Measurements from ENCODE around the gene GPLD1. TPM values are rescaled to one million over a fixed set of nuclear protein-coding genes. Genes with fewer than 3 reads are reported as not detected.

GPLD1 gene
- total and polyA plus RNA-seq, 2 donors from 2014 or later, result 0.41 to 0.94 TPM

DNA sequence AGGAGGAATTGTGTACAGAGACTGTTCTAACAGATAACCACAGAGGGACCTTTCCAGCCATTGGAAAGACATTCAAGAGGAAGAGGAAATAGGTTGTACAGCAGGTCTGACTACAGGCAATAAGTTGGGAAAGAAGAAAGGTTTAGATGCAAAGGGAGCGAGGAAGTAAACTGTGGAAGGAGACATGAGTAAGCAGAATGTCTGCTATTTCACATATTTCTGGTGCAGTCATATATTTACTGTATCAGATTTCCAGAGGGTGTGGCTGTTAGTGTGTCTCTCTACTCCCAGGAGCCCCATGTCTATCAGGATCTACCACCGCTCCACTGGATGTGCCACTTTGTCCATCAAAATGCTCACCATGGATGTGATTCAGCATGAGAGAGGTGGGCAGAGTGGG lies 60.8 kb downstream of the GPLD1 start:
- Histone ChIP-seq H3K27ac (ENCODE audit: low read depth in 2 of 2, low read length in 2 of 2) (no peak overlapping the region), H3K4me3 (ENCODE audit: low read length in 3 of 3) (no peak overlapping the region), H3K9me3 (ENCODE audit: control insufficient read depth in 2 of 3, insufficient read depth in 1 of 3, low read length in 3 of 3) (no peaks in the 10 kb centered on the region), H3K27me3 (ENCODE audit: control insufficient read depth, insufficient read depth, low read length) (no peaks in the 10 kb centered on the region), H3K9ac (ENCODE audit: low read length in 3 of 3) (no peak overlapping the region), H3K4me1 (ENCODE audit: control insufficient read depth in 2 of 3, insufficient read depth in 2 of 3, low read depth in 1 of 3, low read length in 3 of 3) (no peaks in the 10 kb centered on the region), H3K36me3 (ENCODE audit: control insufficient read depth in 2 of 3, insufficient read depth in 3 of 3, low read length in 3 of 3) (peaks cover 0 to 21% (median 20%) of the 10 kb centered on the region in 3 donors)
- DNase-seq (no peak), FAIRE-seq (no peak)
- intact Hi-C loops (cut with DNase I), result no loop called here
- TF ChIP-seq, protein P1, sequence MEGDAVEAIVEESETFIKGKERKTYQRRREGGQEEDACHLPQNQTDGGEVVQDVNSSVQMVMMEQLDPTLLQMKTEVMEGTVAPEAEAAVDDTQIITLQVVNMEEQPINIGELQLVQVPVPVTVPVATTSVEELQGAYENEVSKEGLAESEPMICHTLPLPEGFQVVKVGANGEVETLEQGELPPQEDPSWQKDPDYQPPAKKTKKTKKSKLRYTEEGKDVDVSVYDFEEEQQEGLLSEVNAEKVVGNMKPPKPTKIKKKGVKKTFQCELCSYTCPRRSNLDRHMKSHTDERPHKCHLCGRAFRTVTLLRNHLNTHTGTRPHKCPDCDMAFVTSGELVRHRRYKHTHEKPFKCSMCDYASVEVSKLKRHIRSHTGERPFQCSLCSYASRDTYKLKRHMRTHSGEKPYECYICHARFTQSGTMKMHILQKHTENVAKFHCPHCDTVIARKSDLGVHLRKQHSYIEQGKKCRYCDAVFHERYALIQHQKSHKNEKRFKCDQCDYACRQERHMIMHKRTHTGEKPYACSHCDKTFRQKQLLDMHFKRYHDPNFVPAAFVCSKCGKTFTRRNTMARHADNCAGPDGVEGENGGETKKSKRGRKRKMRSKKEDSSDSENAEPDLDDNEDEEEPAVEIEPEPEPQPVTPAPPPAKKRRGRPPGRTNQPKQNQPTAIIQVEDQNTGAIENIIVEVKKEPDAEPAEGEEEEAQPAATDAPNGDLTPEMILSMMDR (IDR thresholded peaks at IDR 0.05; ENCODE audit: borderline replicate concordance, extremely low read depth, insufficient read depth), result no peak

DNA sequence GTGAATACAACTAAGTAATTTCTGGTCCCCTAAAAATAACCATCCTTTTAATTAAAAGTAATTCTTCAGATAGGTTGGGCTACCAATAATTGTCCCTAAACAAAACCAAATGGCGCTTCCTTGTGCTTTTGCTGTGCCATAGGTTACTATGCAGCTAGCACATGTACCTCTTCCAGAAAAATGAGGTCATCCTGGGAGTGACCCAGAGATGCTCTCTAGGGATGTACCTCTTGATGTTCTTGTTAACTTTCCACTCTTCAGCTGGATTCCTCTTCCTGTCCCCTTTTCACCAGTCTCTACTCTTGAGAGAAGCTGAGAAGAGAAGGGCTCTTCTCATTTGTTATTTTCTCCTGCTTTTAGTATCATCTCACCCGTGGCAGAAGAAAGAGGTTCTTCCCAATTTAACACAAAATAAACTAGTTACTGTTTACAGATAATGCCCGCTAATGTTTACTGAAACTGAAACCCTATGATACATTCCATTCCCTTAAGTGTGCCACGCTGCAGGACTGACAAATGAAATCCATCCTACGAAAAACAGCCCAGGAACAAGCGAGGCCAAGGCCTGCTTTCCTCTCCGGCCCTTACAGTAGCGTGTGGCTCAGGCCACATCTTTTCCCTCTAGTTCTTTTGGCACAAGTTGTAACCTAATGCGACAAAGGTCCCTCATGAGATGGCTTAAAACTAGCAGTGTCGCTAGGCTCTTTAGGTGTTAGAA lies 62.5 kb downstream of the GPLD1 start:
- DNase-seq (no peak), FAIRE-seq (no peak)
- no peaks in the 10 kb centered on the region for H3K4me1 ChIP-seq (ENCODE audit: control insufficient read depth in 2 of 3, insufficient read depth in 2 of 3, low read depth in 1 of 3, low read length in 3 of 3)
- no peak overlapping the region for H3K27ac ChIP-seq (ENCODE audit: low read depth in 2 of 2, low read length in 2 of 2)
- no peaks in the 10 kb centered on the region for H3K27me3 ChIP-seq (ENCODE audit: control insufficient read depth, insufficient read depth, low read length)
- H3K4me3 ChIP-seq (ENCODE audit: low read length in 3 of 3), result no peak overlapping the region
- TF ChIP-seq, protein P1 (IDR thresholded peaks at IDR 0.05; ENCODE audit: borderline replicate concordance, extremely low read depth, insufficient read depth), result no peak
- H3K9ac ChIP-seq (ENCODE audit: low read length in 3 of 3), result no peak overlapping the region
- intact Hi-C loops (cut with DNase I), result no loop called here
- peaks cover 0 to 38% (median 28%) of the 10 kb centered on the region in 3 donors for H3K36me3 ChIP-seq (ENCODE audit: control insufficient read depth in 2 of 3, insufficient read depth in 3 of 3, low read length in 3 of 3)
- H3K9me3 ChIP-seq (ENCODE audit: control insufficient read depth in 2 of 3, insufficient read depth in 1 of 3, low read length in 3 of 3), result no peaks in the 10 kb centered on the region

DNA sequence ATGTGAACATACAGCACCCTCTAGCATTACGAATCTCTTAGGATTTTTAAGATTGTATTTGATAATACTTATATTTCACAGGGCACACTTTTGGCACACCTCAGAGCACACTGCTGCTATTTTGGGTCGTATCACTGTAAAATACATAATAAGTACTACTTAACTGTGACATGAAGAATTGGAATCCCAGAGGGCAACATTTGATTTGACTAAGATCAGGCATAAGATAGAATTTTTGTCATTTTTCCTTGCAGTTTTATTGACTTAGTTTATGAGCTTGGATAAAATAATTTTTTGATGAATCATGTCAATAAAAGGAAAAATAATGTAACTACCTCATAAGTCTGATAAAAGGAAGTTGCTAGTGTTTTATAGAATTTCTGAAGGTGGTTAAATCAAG lies 64.3 kb downstream of the GPLD1 start:
- Histone ChIP-seq H3K9ac (ENCODE audit: low read length in 3 of 3) (no peak overlapping the region), H3K4me3 (ENCODE audit: low read length in 3 of 3) (no peak overlapping the region), H3K36me3 (ENCODE audit: control insufficient read depth in 2 of 3, insufficient read depth in 3 of 3, low read length in 3 of 3) (peaks cover 5 to 52% (median 34%) of the 10 kb centered on the region in 3 donors), H3K27ac (ENCODE audit: low read depth in 2 of 2, low read length in 2 of 2) (no peak overlapping the region), H3K27me3 (ENCODE audit: control insufficient read depth, insufficient read depth, low read length) (no peaks in the 10 kb centered on the region), H3K9me3 (ENCODE audit: control insufficient read depth in 2 of 3, insufficient read depth in 1 of 3, low read length in 3 of 3) (no peaks in the 10 kb centered on the region), H3K4me1 (ENCODE audit: control insufficient read depth in 2 of 3, insufficient read depth in 2 of 3, low read depth in 1 of 3, low read length in 3 of 3) (no peaks in the 10 kb centered on the region)
- TF ChIP-seq, protein P1 (IDR thresholded peaks at IDR 0.05; ENCODE audit: borderline replicate concordance, extremely low read depth, insufficient read depth), result no peak
- FAIRE-seq, result no peak
- intact Hi-C loops (cut with DNase I), result no loop called here
- DNase-seq, result no peak
